HepG2 (cell line): ENCODE measurements around the gene SHANK3. TPM values are rescaled to one million over a fixed set of nuclear protein-coding genes. Genes with fewer than 3 reads are reported as not detected.

Experiments
- ARID5B ChIP-seq: IDR thresholded peaks from 2 replicates; pipeline ENCODE4 v1.4.0; 2020; ENCODE audit warnings: mild to moderate bottlenecking, missing genetic modification reagents
- ATF6 ChIP-seq: sonication (generic); formaldehyde crosslinking; conservative IDR thresholded peaks from 2 replicates; pipeline ENCODE4 v1.4.0; 2020; ENCODE audit warnings: missing genetic modification reagents
- BCL3 ChIP-seq: sonication (generic); formaldehyde crosslinking; IDR thresholded peaks from 2 replicates; pipeline ENCODE4 v1.5.1; 2020; ENCODE audit warnings: mild to moderate bottlenecking, missing genetic modification reagents, moderate library complexity
- BRCA1 ChIP-seq: sonication (generic); formaldehyde crosslinking; IDR thresholded peaks from 2 replicates; pipeline ENCODE4 v1.4.0; 2020; ENCODE audit warnings: missing genetic modification reagents
- FOXA1 ChIP-seq, 2 experiments: fragments of 450-650 bp in 1 of 2; sonication (generic) in 1 of 2; formaldehyde crosslinking in 1 of 2; IDR thresholded peaks; 2 replicates each; pipeline versions ENCODE4 v1.4.0 to v1.6.1; 2016 to 2020; ENCODE audit warnings: missing genetic modification reagents in 1 of 2
- HNRNPL ChIP-seq: fragments of 200-400 bp; formaldehyde crosslinking; IDR thresholded peaks from 2 replicates; pipeline ENCODE4 v1.6.1; 2017; ENCODE audit warnings: mild to moderate bottlenecking, low read depth, low read length
- IKZF1 ChIP-seq: fragments of 450-650 bp; IDR thresholded peaks from 2 replicates; pipeline ENCODE4 v1.7.1; 2016
- IRX3 ChIP-seq: sonication (generic); formaldehyde crosslinking; IDR thresholded peaks from 2 replicates; pipeline ENCODE4 v1.8.1; 2023; ENCODE audit warnings: mild to moderate bottlenecking, low read depth, missing genetic modification reagents, borderline replicate concordance
- POLR2AphosphoS5 ChIP-seq: IDR thresholded peaks from 2 replicates; pipeline ENCODE4 v1.6.1; 2012; ENCODE audit warnings: low read depth, low read length
- SIN3A ChIP-seq: IDR thresholded peaks from 2 replicates; pipeline ENCODE4 v1.6.1; 2011; ENCODE audit warnings: low read depth, mild to moderate bottlenecking, control low read depth, low read length, borderline replicate concordance
- STAG1 ChIP-seq: sonication (generic); formaldehyde crosslinking; IDR thresholded peaks from 2 replicates; pipeline ENCODE4 v1.4.0; 2020; ENCODE audit warnings: missing genetic modification reagents
- ZBTB43 ChIP-seq: sonication (generic); formaldehyde crosslinking; conservative IDR thresholded peaks from 2 replicates; pipeline ENCODE4 v1.4.0; 2020; ENCODE audit warnings: missing genetic modification reagents
- ZNF143 ChIP-seq: sonication (generic); formaldehyde crosslinking; IDR thresholded peaks from 2 replicates; pipeline ENCODE4 v1.4.0; 2020; ENCODE audit warnings: missing genetic modification reagents
- ZNF205 ChIP-seq: IDR thresholded peaks from 2 replicates; pipeline ENCODE4 v1.6.1; 2018; ENCODE audit warnings: missing biosample characterization, missing genetic modification reagents
- ZNF232 ChIP-seq: sonication (generic); formaldehyde crosslinking; IDR thresholded peaks from 2 replicates; pipeline ENCODE4 v1.4.0; 2020; ENCODE audit warnings: missing genetic modification reagents, borderline replicate concordance
- ZNF276 ChIP-seq: sonication (generic); formaldehyde crosslinking; IDR thresholded peaks from 2 replicates; pipeline ENCODE4 v1.4.0; 2020; ENCODE audit warnings: mild to moderate bottlenecking, low read depth, missing genetic modification reagents
- ZNF432 ChIP-seq: sonication (generic); formaldehyde crosslinking; IDR thresholded peaks from 2 replicates; pipeline ENCODE4 v1.5.0; 2020; ENCODE audit warnings: missing genetic modification reagents, mild to moderate bottlenecking, borderline replicate concordance
- ZNF644 ChIP-seq: IDR thresholded peaks from 2 replicates; pipeline ENCODE4 v1.6.1; 2016; ENCODE audit warnings: low read depth
- polyA plus RNA-seq, 8 experiments: library from polyadenylated mRNA; depleted of rRNA in 3 of 8; stranded (reverse) in 7 of 8; unstranded in 1 of 8; fragments of >200 nt; fragmentation: Illumina TruSeq in 4 of 8; extraction: Trizol in 4 of 8; gene quantifications; 2 replicates each; pipeline versions ENCODE4 v1.2.1 to v1.2.3, GENCODE V29; 2011 to 2016; ENCODE audit warnings: low read depth in 4 of 8, missing spikeins in 1 of 8, mixed read lengths in 1 of 8; ENCODE audit not compliant: insufficient read depth in 1 of 8
- total RNA-seq, 5 experiments: library from RNA; depleted of rRNA; stranded (reverse); fragments of >200 nt; fragmentation: Illumina TruSeq; extraction: Trizol; gene quantifications; 2 replicates each; pipeline ENCODE4 v1.2.3, GENCODE V29; 2016; ENCODE audit warnings: low read depth in 1 of 5

Gene SHANK3
- total and polyA plus RNA-seq, 2 of the 13 experiments (the other 11 are each of a cell fraction or from before 2014, with no cell fraction given) = 2.9 to 4.6 TPM

- TF ChIP-seq ZNF276 (CRISPR knock-in tag) = peak; percentile 18; the same call in 1 of the 2 replicates
- peak; percentile 79 for TF ChIP-seq ARID5B (CRISPR knock-in tag)
- TF ChIP-seq ZBTB43 (CRISPR knock-in tag) = peak; percentile 74
- TF ChIP-seq POLR2AphosphoS5 = peak; percentile 68; the same call in 1 of the 2 replicates
- no peak for TF ChIP-seq ATF6 (CRISPR knock-in tag)
- 0 out of 2 replicates have a peak, but pooled peaks have one; percentile 56 for TF ChIP-seq ZNF205 (CRISPR knock-in tag)
- TF ChIP-seq SIN3A = 0 out of 2 replicates have a peak, but pooled peaks have one; percentile 52
- 0 out of 2 replicates have a peak, but pooled peaks have one; percentile 86 for TF ChIP-seq ZNF232 (CRISPR knock-in tag)
- TF ChIP-seq HNRNPL = peak; percentile 90
- TF ChIP-seq ZNF432 (CRISPR knock-in tag) = no peak
- TF ChIP-seq FOXA1 (IDR thresholded peaks at IDR 0.05) = no peak
- TF ChIP-seq FOXA1 (CRISPR knock-in tag; IDR thresholded peaks at IDR 0.05) = peak; percentile 70
- peak; percentile 41; the same call in 1 of the 2 replicates for TF ChIP-seq ZNF644 (CRISPR knock-in tag)
- TF ChIP-seq ZNF143 = no peak; the same call in none of the 2 replicates
- TF ChIP-seq IKZF1 = no peak
- TF ChIP-seq STAG1 (CRISPR knock-in tag) = peak; percentile 21; the same call in 1 of the 2 replicates
- peak; percentile 26 for TF ChIP-seq BCL3 (CRISPR knock-in tag)
- TF ChIP-seq IRX3 = no peak
- TF ChIP-seq BRCA1 (CRISPR knock-in tag) = peak; percentile 65; the same call in 1 of the 2 replicates
Measured at GRCh38 chr22:50641696-50642607, 30.7 kb upstream of the SHANK3 start (continued).
